Measurements from ENCODE around the gene NPTN.
A peak's percentile ranks its signal among the peaks of the same experiment; 100 is the strongest.

NPTN gene

GRCh38 chr15:73631915-73632669 is 1.1 kb downstream of the NPTN start:
- peak; percentile 12 for DNase-seq (ENCODE audit: low spot score)

GRCh38 chr15:73630921-73631362 is 2.2 kb downstream of the NPTN start:
- DNase-seq (ENCODE audit: low spot score) = peak; percentile 3

GRCh38 chr15:73629798-73630429 is 3.3 kb downstream of the NPTN start:
- DNase-seq (ENCODE audit: low spot score) = no peak

GRCh38 chr15:73628976-73629797 is 4.0 kb downstream of the NPTN start:
- DNase-seq (ENCODE audit: low spot score) = no peak

- no peak for DNase-seq (ENCODE audit: low spot score)
Measured at GRCh38 chr15:73628102-73628501, 5.1 kb downstream of the NPTN start.

GRCh38 chr15:73626072-73626471 is 7.1 kb downstream of the NPTN start:
- DNase-seq (ENCODE audit: low spot score) = no peak

- no peak for DNase-seq (ENCODE audit: low spot score)
Measured at GRCh38 chr15:73624530-73624929, 8.7 kb downstream of the NPTN start.

GRCh38 chr15:73621286-73621826 is 11.8 kb downstream of the NPTN start:
- DNase-seq (ENCODE audit: low spot score) = no peak

GRCh38 chr15:73620078-73620477 is 13.1 kb downstream of the NPTN start:
- no peak for DNase-seq (ENCODE audit: low spot score)

- no peak for DNase-seq (ENCODE audit: low spot score)
Measured at GRCh38 chr15:73617913-73618312, 15.3 kb downstream of the NPTN start.

- no peak for DNase-seq (ENCODE audit: low spot score)
Measured at GRCh38 chr15:73617301-73617831, 15.8 kb downstream of the NPTN start.

GRCh38 chr15:73608941-73609340 is 24.2 kb downstream of the NPTN start:
- no peak for DNase-seq (ENCODE audit: low spot score)

GRCh38 chr15:73608475-73608874 is 24.7 kb downstream of the NPTN start:
- no peak for DNase-seq (ENCODE audit: low spot score)

- no peak for DNase-seq (ENCODE audit: low spot score)
Measured at GRCh38 chr15:73607843-73608242, 25.3 kb downstream of the NPTN start.

- no peak for DNase-seq (ENCODE audit: low spot score)
Measured at GRCh38 chr15:73607405-73607804, 25.8 kb downstream of the NPTN start.

GRCh38 chr15:73605759-73606436 is 27.3 kb downstream of the NPTN start:
- DNase-seq (ENCODE audit: low spot score) = no peak

- no peak for DNase-seq (ENCODE audit: low spot score)
Measured at GRCh38 chr15:73604477-73604876, 28.7 kb downstream of the NPTN start.

- DNase-seq (ENCODE audit: low spot score) = no peak
Measured at GRCh38 chr15:73602992-73603391, 30.2 kb downstream of the NPTN start.

GRCh38 chr15:73602446-73602843 is 30.7 kb downstream of the NPTN start:
- peak; percentile 70 for DNase-seq (ENCODE audit: low spot score)

- DNase-seq (ENCODE audit: low spot score) = peak; percentile 35
Measured at GRCh38 chr15:73601451-73602445, 31.4 kb downstream of the NPTN start.
